ENCODE results near the gene CDKN2A.

The CDKN2A gene

DNA sequence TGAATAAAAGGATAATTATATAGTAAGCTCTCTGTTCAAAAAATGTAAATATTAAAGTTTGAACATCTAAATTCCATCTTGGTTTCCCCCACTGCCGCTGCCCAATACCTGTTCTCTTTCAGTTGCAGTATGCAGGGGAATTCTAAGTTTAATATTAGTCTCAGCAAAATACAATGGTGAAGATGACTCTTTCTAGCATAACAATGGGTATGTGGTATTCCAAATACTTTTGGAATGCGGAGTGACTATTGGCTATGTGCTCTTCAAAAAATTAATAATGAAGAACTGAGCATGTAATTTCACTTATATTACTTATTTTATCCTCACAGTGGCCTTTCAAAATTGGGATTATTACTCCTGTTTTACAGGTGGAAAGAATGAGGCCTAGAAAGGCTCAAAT lies 3.8 kb upstream of the CDKN2A start:
- Histone ChIP-seq H3K27ac (no peak overlapping the region), H4K20me1 (peaks cover 5 to 59% (median 31%) of the 10 kb centered on the region in 11 experiments; a peak in 17 of 22 replicates), H3K27me3 (peaks cover 78 to 96% (median 91%) of the 10 kb centered on the region in 11 experiments), H3K9me3 (replicated peaks in 1 of 11) (no peaks in the 10 kb centered on the region), H3K4me3 (no peak overlapping the region), H3K36me3 (peaks cover 0 to 2% (median 0%) of the 10 kb centered on the region in 11 experiments; a peak in 2 of 22 replicates), H3K4me1 (peaks cover 8 to 23% (median 18%) of the 10 kb centered on the region in 10 experiments; a peak in 15 of 20 replicates), H3K9ac (no peak overlapping the region), H3K4me2 (no peak overlapping the region)
- TF ChIP-seq Cebpa-rat (IDR thresholded peaks at IDR 0.05): no peak

DNA sequence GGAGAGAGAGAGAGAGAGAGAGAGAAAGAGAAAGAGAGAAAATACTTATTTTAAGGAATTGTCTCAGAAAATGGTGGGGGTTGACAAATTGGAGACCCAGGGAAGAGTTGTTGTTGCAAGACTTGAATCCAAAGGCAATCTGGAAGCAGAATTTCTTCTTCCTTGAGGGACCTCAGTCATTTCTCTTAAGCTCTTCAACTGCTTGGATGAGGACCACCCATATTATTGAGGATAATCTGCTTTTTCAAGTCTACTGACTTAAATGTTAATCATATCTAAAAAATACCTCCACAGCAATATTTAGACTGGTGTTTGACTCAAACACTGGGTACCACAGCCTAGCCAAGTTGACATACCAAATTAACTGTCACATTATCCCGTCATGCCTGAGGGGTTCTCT lies 3.3 kb upstream of the CDKN2A start:
- Histone ChIP-seq H3K9me3 (replicated peaks in 1 of 11) (no peaks in the 10 kb centered on the region), H3K27ac (no peak overlapping the region), H3K4me3 (no peak overlapping the region), H4K20me1 (peaks cover 5 to 53% (median 26%) of the 10 kb centered on the region in 11 experiments; a peak in 17 of 22 replicates), H3K9ac (no peak overlapping the region), H3K4me1 (peaks cover 8 to 23% (median 18%) of the 10 kb centered on the region in 10 experiments; a peak in 15 of 20 replicates), H3K36me3 (no peaks in the 10 kb centered on the region), H3K27me3 (peaks cover 77 to 96% (median 91%) of the 10 kb centered on the region in 11 experiments), H3K4me2 (peak overlapping the region in 1 of 11 experiments; percentile 86; a peak in 1 of 22 replicates)
- TF ChIP-seq Cebpa-rat (IDR thresholded peaks at IDR 0.05): no peak

DNA sequence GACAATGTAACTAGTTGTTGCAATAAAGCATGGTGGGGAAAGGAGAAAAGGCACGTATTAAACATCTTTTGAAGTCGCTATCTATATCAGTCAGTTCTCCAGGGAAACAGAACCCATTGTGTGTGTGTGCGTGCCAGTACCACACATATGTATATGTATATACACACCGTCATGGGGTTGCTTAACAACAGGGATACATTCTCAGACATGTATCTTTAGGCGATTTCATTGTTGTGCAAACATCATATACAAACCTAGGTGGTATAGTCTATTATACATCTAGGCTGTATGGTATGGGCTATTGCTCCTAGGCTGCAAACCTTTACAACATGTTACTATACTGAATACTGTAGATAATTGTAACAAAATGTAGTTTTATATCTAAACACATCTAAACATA lies 2.7 kb upstream of the CDKN2A start:
- Histone ChIP-seq H3K4me2 (peak overlapping the region in 10 of 11 experiments; percentile 86 to 96 (median 89); a peak in 14 of 22 replicates), H3K27me3 (peaks cover 71 to 94% (median 85%) of the 10 kb centered on the region in 11 experiments), H3K4me1 (peaks cover 8 to 23% (median 18%) of the 10 kb centered on the region in 10 experiments; a peak in 15 of 20 replicates), H3K9me3 (replicated peaks in 1 of 11) (no peaks in the 10 kb centered on the region), H3K36me3 (no peaks in the 10 kb centered on the region), H3K4me3 (peak overlapping the region in 2 of 10 experiments; percentile 85 to 87; a peak in 2 of 20 replicates), H3K9ac (no peak overlapping the region), H3K27ac (no peak overlapping the region), H4K20me1 (peaks cover 0 to 51% (median 21%) of the 10 kb centered on the region in 11 experiments; a peak in 17 of 22 replicates)
- no peak for TF ChIP-seq Cebpa-rat (IDR thresholded peaks at IDR 0.05)

DNA sequence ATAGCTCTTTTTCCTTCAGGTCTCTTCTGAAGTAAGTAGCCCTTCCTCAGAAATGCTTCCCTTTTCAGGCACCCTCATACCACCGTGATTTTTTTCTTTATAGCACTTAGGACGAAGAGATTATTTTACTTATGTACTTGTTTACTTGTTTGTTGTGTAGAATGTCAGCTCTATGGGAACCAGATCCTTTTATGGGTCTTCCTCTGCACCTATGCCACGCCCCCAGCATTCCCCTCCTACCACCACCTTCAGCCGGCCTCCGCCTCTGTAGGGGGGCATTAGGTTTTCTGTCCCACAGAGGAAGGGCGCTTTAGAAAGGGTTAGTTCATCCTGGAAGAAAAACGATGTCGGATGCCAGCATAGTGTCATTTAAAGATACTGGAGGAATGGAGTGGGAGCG lies 2.2 kb upstream of the CDKN2A start:
- no peaks in the 10 kb centered on the region for H3K36me3 ChIP-seq
- H3K4me2 ChIP-seq: peak overlapping the region; percentile 86 to 96 (median 89)
- H3K27me3 ChIP-seq: peaks cover 71 to 94% (median 85%) of the 10 kb centered on the region in 11 experiments
- H3K9ac ChIP-seq: peak overlapping the region; percentile 90 to 98 (median 94); a peak in 16 of 22 replicates
- H4K20me1 ChIP-seq: peaks cover 0 to 49% (median 20%) of the 10 kb centered on the region in 11 experiments; a peak in 17 of 22 replicates
- TF ChIP-seq Cebpa-rat (IDR thresholded peaks at IDR 0.05): no peak
- H3K9me3 ChIP-seq (replicated peaks in 1 of 11): no peaks in the 10 kb centered on the region
- H3K4me3 ChIP-seq: peak overlapping the region; percentile 71 to 87 (median 80); a peak in 14 of 20 replicates
- H3K27ac ChIP-seq: peak overlapping the region in 4 of 11 experiments; percentile 94 to 98 (median 96); a peak in 7 of 22 replicates
- H3K4me1 ChIP-seq: peaks cover 11 to 23% (median 19%) of the 10 kb centered on the region in 10 experiments; a peak in 16 of 20 replicates

DNA sequence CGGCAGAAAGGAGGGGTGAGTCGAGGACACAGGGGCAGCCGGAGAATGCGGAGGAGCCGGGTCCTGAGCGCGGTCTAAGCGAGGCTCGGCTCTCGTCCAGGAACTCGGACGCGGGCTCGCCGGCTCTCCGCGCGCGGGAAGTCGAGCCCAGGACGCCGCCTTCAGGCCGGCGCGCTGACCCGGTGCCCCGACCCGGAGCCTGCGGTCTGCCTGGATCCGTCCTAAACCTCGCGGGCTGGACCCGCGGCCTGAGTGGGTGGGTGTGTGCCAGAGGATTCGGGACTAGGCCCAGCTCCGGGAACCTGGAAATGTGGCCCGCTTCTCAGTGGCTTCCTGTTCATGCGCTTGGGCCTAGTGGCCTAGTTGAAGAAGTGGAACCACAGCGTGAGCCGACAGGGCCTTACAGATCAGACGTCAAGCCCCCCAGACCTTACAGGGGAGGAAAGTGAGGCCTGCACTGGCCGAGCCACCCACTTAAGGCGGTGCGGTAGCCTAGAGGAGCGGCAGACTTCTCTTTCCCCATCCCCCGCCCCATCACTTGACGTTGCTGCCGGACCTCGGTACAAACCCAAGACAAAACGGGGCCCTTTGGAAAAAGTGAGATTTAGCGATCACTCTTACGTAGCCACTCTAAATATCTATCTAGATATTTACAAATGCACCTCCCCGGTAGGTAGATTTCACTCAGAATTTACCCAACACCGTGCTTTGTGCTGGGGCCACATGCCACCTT lies 1.6 kb upstream of the CDKN2A start:
- Histone ChIP-seq H3K36me3 (no peaks in the 10 kb centered on the region), H4K20me1 (peaks cover 0 to 48% (median 19%) of the 10 kb centered on the region in 11 experiments; a peak in 17 of 22 replicates), H3K4me3 (peak overlapping the region; percentile 71 to 87 (median 80)), H3K4me1 (peaks cover 11 to 23% (median 19%) of the 10 kb centered on the region in 10 experiments; a peak in 16 of 20 replicates), H3K27ac (peak overlapping the region; percentile 86 to 98 (median 94)), H3K4me2 (peak overlapping the region; percentile 86 to 96 (median 89)), H3K9me3 (replicated peaks in 1 of 11) (no peaks in the 10 kb centered on the region; a peak in 1 of 22 replicates), H3K27me3 (peaks cover 71 to 94% (median 85%) of the 10 kb centered on the region in 11 experiments), H3K9ac (peak overlapping the region; percentile 90 to 98 (median 94))
- TF ChIP-seq Cebpa-rat (IDR thresholded peaks at IDR 0.05): no peak

DNA sequence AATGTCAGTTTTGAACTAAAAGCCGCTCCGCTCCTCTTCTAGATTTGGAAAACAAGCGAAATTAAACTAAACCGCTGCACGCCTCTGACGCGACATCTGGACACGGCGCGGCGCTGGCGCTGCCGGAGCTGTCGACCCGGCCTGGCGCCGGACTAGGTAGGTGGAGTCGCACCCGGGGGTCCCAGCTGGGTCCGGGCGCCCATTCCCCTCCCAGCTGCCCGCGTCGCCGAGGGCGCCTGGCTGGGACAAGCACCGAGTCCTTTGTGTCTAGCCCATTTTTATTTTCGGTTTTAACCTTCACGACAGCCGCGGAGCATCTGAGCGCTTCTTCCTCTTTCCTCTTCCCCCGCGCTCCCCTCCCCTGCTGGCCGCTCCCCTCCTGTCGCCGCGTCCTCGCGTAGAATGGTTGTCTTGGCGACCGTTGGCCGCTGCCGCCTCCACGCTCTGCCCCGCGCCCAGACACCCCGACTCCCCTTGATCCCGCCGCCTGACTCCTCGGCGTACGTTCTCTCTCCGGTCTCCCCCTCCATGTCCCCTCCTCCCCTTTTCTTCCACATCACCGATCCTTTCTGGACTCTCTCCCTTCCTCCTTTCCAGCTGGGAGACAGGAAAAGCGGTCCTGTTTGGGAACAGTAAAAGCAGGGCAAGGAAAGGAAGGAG lies 944 bp upstream of the CDKN2A start:
- no peak for TF ChIP-seq Cebpa-rat (IDR thresholded peaks at IDR 0.05)
- Histone ChIP-seq H3K9me3 (replicated peaks in 1 of 11) (peaks cover 1 to 6% (median 4%) of the 10 kb centered on the region in 11 experiments), H3K27ac (peak overlapping the region; percentile 86 to 98 (median 94)), H3K9ac (peak overlapping the region; percentile 90 to 98 (median 94)), H3K4me3 (peak overlapping the region; percentile 71 to 87 (median 80)), H3K4me1 (peaks cover 11 to 24% (median 19%) of the 10 kb centered on the region in 10 experiments; a peak in 16 of 20 replicates), H3K36me3 (peaks cover 0 to 3% (median 1%) of the 10 kb centered on the region in 11 experiments; a peak in 6 of 22 replicates), H4K20me1 (peaks cover 0 to 44% (median 12%) of the 10 kb centered on the region in 11 experiments; a peak in 9 of 22 replicates), H3K27me3 (peaks cover 71 to 94% (median 85%) of the 10 kb centered on the region in 11 experiments), H3K4me2 (peak overlapping the region; percentile 86 to 96 (median 89))

DNA sequence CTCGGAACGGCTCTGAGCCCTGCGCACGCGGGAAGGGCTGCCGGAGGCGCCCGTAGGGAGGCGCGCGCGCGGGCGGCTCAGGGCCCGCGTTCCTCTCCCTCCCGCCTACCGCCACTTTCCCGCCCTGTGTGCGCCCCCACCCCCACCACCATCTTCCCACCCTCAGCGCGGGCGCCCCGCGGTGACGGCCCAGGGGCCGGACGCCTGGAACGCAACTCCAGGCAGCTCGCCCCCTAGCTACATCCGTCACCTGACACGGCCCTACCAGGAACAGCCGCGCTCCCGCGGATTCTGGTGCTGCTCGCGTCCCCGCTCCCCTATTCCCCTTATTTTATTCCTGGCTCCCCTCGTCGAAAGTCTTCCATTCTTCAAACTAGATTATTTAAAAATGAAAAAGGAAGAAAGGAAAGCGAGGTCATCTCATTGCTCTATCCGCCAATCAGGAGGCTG lies 389 bp upstream of the CDKN2A start, which contains the start of gene CDKN2B-AS1:
TSS of gene CDKN2B-AS1 (plus strand) at position 236 of the 450 bp plus-strand sequence.
- peaks cover 0 to 44% (median 10%) of the 10 kb centered on the region in 11 experiments; a peak in 10 of 22 replicates for H4K20me1 ChIP-seq
- H3K36me3 ChIP-seq: peaks cover 0 to 8% (median 7%) of the 10 kb centered on the region in 11 experiments; a peak in 12 of 22 replicates
- no peak for TF ChIP-seq Cebpa-rat (IDR thresholded peaks at IDR 0.05)
- H3K4me3 ChIP-seq: peak within 1 kb of the TSS; percentile 71 to 87 (median 80)
- peaks cover 7 to 11% (median 10%) of the 10 kb centered on the region in 11 experiments for H3K9me3 ChIP-seq (replicated peaks in 1 of 11)
- H3K27me3 ChIP-seq: peaks cover 71 to 94% (median 85%) of the 10 kb centered on the region in 11 experiments
- peak within 1 kb of the TSS; percentile 90 to 98 (median 94) for H3K9ac ChIP-seq
- peak within 1 kb of the TSS; percentile 86 to 98 (median 94) for H3K27ac ChIP-seq
- peak within 1 kb of the TSS; percentile 86 to 96 (median 89) for H3K4me2 ChIP-seq
- peaks cover 11 to 29% (median 19%) of the 10 kb centered on the region in 10 experiments; a peak in 16 of 20 replicates for H3K4me1 ChIP-seq

DNA sequence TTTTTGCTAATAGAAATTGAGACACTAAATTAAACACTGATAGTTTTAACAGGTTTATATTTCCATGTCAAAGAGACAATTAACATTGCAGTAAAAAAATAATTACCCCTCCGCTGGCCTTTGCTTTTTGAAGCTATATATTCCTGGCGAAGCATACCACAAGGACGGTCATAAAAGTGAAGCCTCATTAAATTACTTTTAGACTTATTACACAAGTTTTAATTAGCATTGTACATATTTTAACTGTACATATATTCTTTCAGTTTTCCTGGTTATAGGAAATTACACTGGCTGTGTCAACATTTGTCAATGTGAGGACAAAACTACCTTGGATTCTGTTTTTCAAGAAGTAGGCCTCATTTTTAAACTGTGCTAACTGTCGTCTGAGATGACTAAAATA lies 1.2 kb downstream of the CDKN2A start:
- H3K4me3 ChIP-seq: peak overlapping the region; percentile 71 to 87 (median 80)
- peak overlapping the region; percentile 75 to 94 (median 89) for H3K4me2 ChIP-seq
- H4K20me1 ChIP-seq: peaks cover 0 to 51% (median 11%) of the 10 kb centered on the region in 11 experiments; a peak in 11 of 22 replicates
- H3K9me3 ChIP-seq (replicated peaks in 1 of 11): peaks cover 14 to 24% (median 17%) of the 10 kb centered on the region in 11 experiments
- TF ChIP-seq Cebpa-rat (IDR thresholded peaks at IDR 0.05): no peak
- H3K27ac ChIP-seq: peak overlapping the region; percentile 65 to 98 (median 93); a peak in 19 of 22 replicates
- H3K36me3 ChIP-seq: peaks cover 0 to 13% (median 10%) of the 10 kb centered on the region in 11 experiments; a peak in 12 of 22 replicates
- peaks cover 11 to 40% (median 20%) of the 10 kb centered on the region in 10 experiments; a peak in 16 of 20 replicates for H3K4me1 ChIP-seq
- peaks cover 79 to 97% (median 92%) of the 10 kb centered on the region in 11 experiments for H3K27me3 ChIP-seq
- H3K9ac ChIP-seq: peak overlapping the region; percentile 84 to 98 (median 93)

All from BLaER1 treated with 17β-estradiol and CSF1 and Interleukin-3, amounts not matched to agents 10 nM and 100 nM (cell line).